SJSA1 (cell line): ENCODE data around the gene TNS2. TPM values are rescaled to one million over a fixed set of nuclear protein-coding genes. Genes with fewer than 3 reads are reported as not detected.
"Not testable (repeated sequence)": the region's sequence is repeated elsewhere in the genome, so short reads cannot be mapped to it uniquely, and the experiment has no call there.

Experiments used
- DNase-seq, 2 experiments: peaks; one replicate each; pipeline ENCODE4 v3.0.0-alpha.2; 2015 to 2020; ENCODE audit warnings: low spot score in 2 of 2, low read depth in 1 of 2
- H3K27ac ChIP-seq: fragments of 250-450 bp; sonication (Bioruptor Pico); 2 replicates; pipeline ENCODE4 v1.5.1; 2020; ENCODE audit warnings: mild to moderate bottlenecking, moderate library complexity
- H3K27me3 ChIP-seq: fragments of 250-450 bp; sonication (Bioruptor Pico); replicated peaks from 2 replicates; pipeline ENCODE4 v1.5.1; 2020; ENCODE audit warnings: mild to moderate bottlenecking, moderate library complexity
- H3K36me3 ChIP-seq: fragments of 250-450 bp; sonication (Bioruptor Pico); 2 replicates; pipeline ENCODE4 v1.5.1; 2020; ENCODE audit warnings: mild to moderate bottlenecking
- H3K4me1 ChIP-seq: fragments of 250-450 bp; sonication (Bioruptor Pico); replicated peaks from 2 replicates; pipeline ENCODE4 v1.6.1; 2021; ENCODE audit warnings: mild to moderate bottlenecking
- H3K4me3 ChIP-seq: fragments of 250-450 bp; sonication (Bioruptor Pico); 2 replicates; pipeline ENCODE4 v1.5.1; 2020; ENCODE audit warnings: mild to moderate bottlenecking
- H3K9me3 ChIP-seq: fragments of 250-450 bp; sonication (Bioruptor Pico); replicated peaks from 2 replicates; pipeline ENCODE4 v1.5.1; 2020; ENCODE audit warnings: mild to moderate bottlenecking
- total RNA-seq: library from RNA; depleted of rRNA; stranded (reverse); fragments of >200 nt; shearing (Covaris generic); gene quantifications from 2 replicates; pipeline ENCODE4 v1.2.3, GENCODE V29; 2014; rRNA removed

The TNS2 gene
- 8.8 and 18.4 TPM in 2 replicates for total RNA-seq

GRCh38 chr12:53049571-53050318 lies at the start of gene TNS2:
TSS of gene TNS2 (plus strand) at chr12:53050065. CDS start at chr12:53050186, 121 bp downstream.
- peak within 1 kb of the TSS; percentile 36 for H3K4me3 ChIP-seq
- H3K36me3 ChIP-seq, result no peaks in the 10 kb centered on the region
- peak in 1 of 2 experiments; percentile 29 for DNase-seq
- peaks cover 73% of the 10 kb centered on the region for H3K4me1 ChIP-seq
- H3K27ac ChIP-seq, result peak within 1 kb of the TSS; percentile 27; the same call in 1 of the 2 replicates
- no peaks in the 10 kb centered on the region for H3K27me3 ChIP-seq
- H3K9me3 ChIP-seq, result no peaks in the 10 kb centered on the region

GRCh38 chr12:53004178-53004577 lies 45.7 kb upstream of the TNS2 start:
- Histone ChIP-seq H3K4me3 (no peak overlapping the region), H3K27me3 (no peaks in the 10 kb centered on the region), H3K27ac (no peak overlapping the region), H3K36me3 (peaks cover 24% of the 10 kb centered on the region), H3K9me3 (no peaks in the 10 kb centered on the region), H3K4me1 (peaks cover 14% of the 10 kb centered on the region)
- DNase-seq, result no peak

- no peaks in the 10 kb centered on the region for H3K27me3 ChIP-seq
- no peak overlapping the region for H3K4me3 ChIP-seq
- peaks cover 14% of the 10 kb centered on the region for H3K4me1 ChIP-seq
- no peaks in the 10 kb centered on the region for H3K9me3 ChIP-seq
- DNase-seq, result no peak
- H3K36me3 ChIP-seq, result peaks cover 26% of the 10 kb centered on the region
- H3K27ac ChIP-seq, result no peak overlapping the region
Observed at GRCh38 chr12:53004582-53004981, 45.3 kb upstream of the TNS2 start.

- Histone ChIP-seq H3K4me1 (peaks cover 14% of the 10 kb centered on the region), H3K36me3 (peaks cover 34% of the 10 kb centered on the region), H3K9me3 (no peaks in the 10 kb centered on the region), H3K27me3 (no peaks in the 10 kb centered on the region; the same call in 1 of the 2 replicates), H3K27ac (peak overlapping the region; percentile 32), H3K4me3 (peak overlapping the region; percentile 74)
- DNase-seq, result peak in 1 of 2 experiments; percentile 5
Observed at GRCh38 chr12:53005215-53005985, 44.5 kb upstream of the TNS2 start.

GRCh38 chr12:53005986-53006809 lies 43.7 kb upstream of the TNS2 start, which contains the start of gene EIF4B:
TSS of gene EIF4B (plus strand) at chr12:53006456. CDS start at chr12:53006484, 28 bp downstream.
- DNase-seq, result peak; percentile 96 to 100
- H3K27ac ChIP-seq, result peak within 1 kb of the TSS; percentile 74
- peaks cover 14% of the 10 kb centered on the region for H3K4me1 ChIP-seq
- peak within 1 kb of the TSS; percentile 74 for H3K4me3 ChIP-seq
- H3K36me3 ChIP-seq, result peaks cover 42% of the 10 kb centered on the region
- H3K9me3 ChIP-seq, result no peaks in the 10 kb centered on the region
- H3K27me3 ChIP-seq, result no peaks in the 10 kb centered on the region; the same call in 1 of the 2 replicates

GRCh38 chr12:53006810-53007309 lies 43.0 kb upstream of the TNS2 start:
- H3K4me3 ChIP-seq, result peak overlapping the region; percentile 74
- peaks cover 48% of the 10 kb centered on the region for H3K36me3 ChIP-seq
- no peaks in the 10 kb centered on the region for H3K9me3 ChIP-seq
- H3K4me1 ChIP-seq, result peaks cover 14% of the 10 kb centered on the region
- DNase-seq, result peak; percentile 71 to 84
- H3K27ac ChIP-seq, result peak overlapping the region; percentile 74
- no peaks in the 10 kb centered on the region; the same call in 1 of the 2 replicates for H3K27me3 ChIP-seq

GRCh38 chr12:53007343-53007742 lies 42.5 kb upstream of the TNS2 start:
- no peak overlapping the region for H3K27ac ChIP-seq
- peaks cover 52% of the 10 kb centered on the region for H3K36me3 ChIP-seq
- DNase-seq, result no peak

GRCh38 chr12:53008760-53009159 lies 41.1 kb upstream of the TNS2 start:
- H3K27ac ChIP-seq, DNase-seq, H3K27me3 ChIP-seq, H3K4me3 ChIP-seq, H3K9me3 ChIP-seq: not testable (repeated sequence)
- Histone ChIP-seq H3K36me3 (peaks cover 61% of the 10 kb centered on the region), H3K4me1 (peaks cover 14% of the 10 kb centered on the region)

More at GRCh38 chr12:53007343-53007742, 42.5 kb upstream of the TNS2 start:
- no peaks in the 10 kb centered on the region for H3K9me3 ChIP-seq
- no peaks in the 10 kb centered on the region; the same call in 1 of the 2 replicates for H3K27me3 ChIP-seq
- peak overlapping the region; percentile 74 for H3K4me3 ChIP-seq
- peaks cover 14% of the 10 kb centered on the region for H3K4me1 ChIP-seq

GRCh38 chr12:53010955-53011354 lies 38.9 kb upstream of the TNS2 start:
- Histone ChIP-seq H3K4me1 (peaks cover 8% of the 10 kb centered on the region), H3K9me3 (no peaks in the 10 kb centered on the region), H3K27ac (no peak overlapping the region), H3K4me3 (no peak overlapping the region), H3K27me3 (no peaks in the 10 kb centered on the region; the same call in 1 of the 2 replicates), H3K36me3 (peaks cover 76% of the 10 kb centered on the region)
- no peak for DNase-seq

GRCh38 chr12:53011889-53012288 lies 38.0 kb upstream of the TNS2 start:
- Histone ChIP-seq H3K27me3 (no peaks in the 10 kb centered on the region; the same call in 1 of the 2 replicates), H3K4me1 (peaks cover 8% of the 10 kb centered on the region), H3K27ac (no peak overlapping the region), H3K36me3 (peaks cover 82% of the 10 kb centered on the region), H3K9me3 (no peaks in the 10 kb centered on the region), H3K4me3 (no peak overlapping the region)
- no peak for DNase-seq

- H3K27ac ChIP-seq, result no peak overlapping the region
- H3K36me3 ChIP-seq, result peaks cover 85% of the 10 kb centered on the region
- no peaks in the 10 kb centered on the region for H3K9me3 ChIP-seq
- H3K4me3 ChIP-seq, result no peak overlapping the region
- no peaks in the 10 kb centered on the region; the same call in 1 of the 2 replicates for H3K27me3 ChIP-seq
- H3K4me1 ChIP-seq, result peaks cover 2% of the 10 kb centered on the region
- no peak for DNase-seq
Observed at GRCh38 chr12:53012928-53013327, 36.9 kb upstream of the TNS2 start.

- Histone ChIP-seq H3K27me3 (no peaks in the 10 kb centered on the region; the same call in 1 of the 2 replicates), H3K4me1 (no peaks in the 10 kb centered on the region; the same call in 1 of the 2 replicates), H3K36me3 (peaks cover 84% of the 10 kb centered on the region), H3K27ac (no peak overlapping the region), H3K4me3 (no peak overlapping the region), H3K9me3 (no peaks in the 10 kb centered on the region)
- no peak for DNase-seq
Observed at GRCh38 chr12:53014709-53015108, 35.2 kb upstream of the TNS2 start.

- no peaks in the 10 kb centered on the region for H3K27me3 ChIP-seq
- peaks cover 93% of the 10 kb centered on the region for H3K36me3 ChIP-seq
- no peaks in the 10 kb centered on the region for H3K4me1 ChIP-seq
- H3K4me3 ChIP-seq, result no peak overlapping the region
- H3K27ac ChIP-seq, result no peak overlapping the region
- H3K9me3 ChIP-seq, result no peaks in the 10 kb centered on the region
- DNase-seq, result no peak
Observed at GRCh38 chr12:53025250-53025649, 24.6 kb upstream of the TNS2 start.
